WTC11 (cell line): Measurements from ENCODE around the gene GPC6. TPM values are rescaled to one million over a fixed set of nuclear protein-coding genes. Genes with fewer than 3 reads are reported as not detected.

Experiments used
- ATAC-seq: fragments of 200-7000 bp; cut with Tn5 transposase; 2 replicates; pipeline ENCODE4 v1.10.0; 2021; ENCODE audit warnings: mild to moderate bottlenecking, moderate library complexity
- CTCF ChIA-PET: fragments of 300-600 bp; sonication (Branson Sonifier 250); formaldehyde crosslinking; loops from one replicate; lab custom pipeline; 2021; ENCODE audit warnings: antibody characterized with exemption; lab: Charles Lee
- POLR2A ChIA-PET: fragments of 350-600 bp; sonication (Branson Sonifier 250); formaldehyde crosslinking; loops from one replicate; lab custom pipeline; 2021; ENCODE audit warnings: antibody characterized with exemption; lab: Charles Lee
- DNase-seq: peaks from one replicate; pipeline ENCODE4 v3.0.0; 2021; ENCODE audit warnings: low spot score
- H3K27ac Mint-ChIP-seq: 2 replicates; pipeline ENCODE4 v1.8.0; 2021; ENCODE audit warnings: mixed read lengths
- H3K27me3 Mint-ChIP-seq: 2 replicates; pipeline ENCODE4 v1.8.0; 2021; ENCODE audit warnings: low read depth, mild to moderate bottlenecking, moderate library complexity, mixed read lengths
- H3K36me3 Mint-ChIP-seq: 2 replicates; pipeline ENCODE4 v1.8.0; 2021; ENCODE audit warnings: mixed read lengths
- H3K4me1 Mint-ChIP-seq: 2 replicates; pipeline ENCODE4 v1.8.0; 2022; ENCODE audit warnings: mixed read lengths
- H3K4me3 Mint-ChIP-seq: 2 replicates; pipeline ENCODE4 v1.8.0; 2021; ENCODE audit warnings: mild to moderate bottlenecking, moderate library complexity, mixed read lengths
- H3K9me3 Mint-ChIP-seq: 2 replicates; pipeline ENCODE4 v1.8.0; 2021; ENCODE audit warnings: mixed read lengths
- ARID4B ChIP-seq: sonication (generic); formaldehyde crosslinking; IDR thresholded peaks from 2 replicates; pipeline ENCODE4 v1.8.0; 2023; ENCODE audit warnings: missing genetic modification reagents, mild to moderate bottlenecking, borderline replicate concordance
- ERG ChIP-seq: fragments of 250-450 bp; sonication (Bioruptor Pico); IDR thresholded peaks from 2 replicates; pipeline ENCODE4 v1.8.0; 2021; ENCODE audit warnings: mild to moderate bottlenecking
- HMGA2 ChIP-seq: fragments of 250-450 bp; sonication (Bioruptor Pico); IDR thresholded peaks from 2 replicates; pipeline ENCODE4 v1.4.0; 2021; ENCODE audit warnings: mild to moderate bottlenecking, moderate library complexity
- HMGXB4 ChIP-seq: sonication (generic); formaldehyde crosslinking; IDR thresholded peaks from 2 replicates; pipeline ENCODE4 v1.8.1; 2023; ENCODE audit warnings: mild to moderate bottlenecking, moderate library complexity, missing genetic modification reagents
- PRDM15 ChIP-seq: sonication (generic); formaldehyde crosslinking; IDR thresholded peaks from 2 replicates; pipeline ENCODE4 v1.8.0; 2022; ENCODE audit warnings: missing genetic modification reagents
- SMAD4 ChIP-seq: sonication (generic); formaldehyde crosslinking; IDR thresholded peaks from 2 replicates; pipeline ENCODE4 v1.8.0; 2022; ENCODE audit warnings: mild to moderate bottlenecking, missing genetic modification reagents
- ZNF121 ChIP-seq: sonication (generic); formaldehyde crosslinking; IDR thresholded peaks from 2 replicates; pipeline ENCODE4 v1.8.0; 2023; ENCODE audit warnings: missing genetic modification reagents
- total RNA-seq: library from RNA; stranded (reverse); gene quantifications from 3 replicates; pipeline ENCODE4 v1.2.3, GENCODE V29; 2021
- TF ChIP-seq, protein P1 (sequence below): sonication (generic); formaldehyde crosslinking; IDR thresholded peaks from 2 replicates; pipeline ENCODE4 v1.8.0; 2022; ENCODE audit warnings: mild to moderate bottlenecking, missing genetic modification reagents
- TF ChIP-seq, protein P2 (sequence below): sonication (generic); formaldehyde crosslinking; IDR thresholded peaks from 2 replicates; pipeline ENCODE4 v1.8.1; 2023; ENCODE audit warnings: mild to moderate bottlenecking, missing genetic modification reagents

The GPC6 gene
- total RNA-seq, 1 experiment from 2014 or later: 19.5 TPM

DNA sequence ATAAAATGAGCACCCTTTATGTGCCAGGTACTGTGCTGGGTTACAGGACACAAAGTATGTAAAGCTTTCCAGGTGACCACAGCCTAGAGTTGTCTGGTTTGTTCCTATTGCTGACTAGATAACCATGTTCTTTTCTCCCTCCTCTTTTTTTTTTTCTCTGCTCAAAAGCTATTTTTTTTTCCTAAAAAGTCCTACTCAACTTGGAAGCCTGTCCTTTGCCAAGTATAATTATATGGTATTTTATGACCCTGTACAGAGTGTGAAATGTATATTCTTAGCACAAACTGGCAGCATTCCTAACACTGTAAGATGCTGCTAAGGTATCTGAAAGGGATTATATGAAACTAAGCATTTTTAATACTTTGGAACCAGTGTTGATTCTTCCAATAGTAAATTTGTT is 171.0 kb downstream of the GPC6 start:
- Mint-ChIP-seq H3K4me1 (peaks cover 31% of the 10 kb centered on the region), H3K4me3 (no peak overlapping the region), H3K27ac (no peak overlapping the region), H3K9me3 (peaks cover 10% of the 10 kb centered on the region), H3K36me3 (no peaks in the 10 kb centered on the region), H3K27me3 (no peaks in the 10 kb centered on the region)
- CTCF ChIA-PET: no interaction called here
- ATAC-seq (no peak), DNase-seq (no peak)
- POLR2A ChIA-PET: no interaction called here
- no peak for TF ChIP-seq HMGA2 (CRISPR knock-in tag)

- Mint-ChIP-seq H3K4me3 (no peak overlapping the region), H3K4me1 (peaks cover 31% of the 10 kb centered on the region), H3K27ac (0 out of 2 replicates have a peak overlapping the region, but pooled peaks have one; percentile 10), H3K27me3 (no peaks in the 10 kb centered on the region), H3K9me3 (peaks cover 10% of the 10 kb centered on the region), H3K36me3 (no peaks in the 10 kb centered on the region)
- ChIA-PET POLR2A (no interaction called here), CTCF (no interaction called here)
- TF ChIP-seq ERG (no peak), SMAD4 (CRISPR knock-in tag) (no peak), PRDM15 (CRISPR knock-in tag) (no peak)
- TF ChIP-seq, protein P1, sequence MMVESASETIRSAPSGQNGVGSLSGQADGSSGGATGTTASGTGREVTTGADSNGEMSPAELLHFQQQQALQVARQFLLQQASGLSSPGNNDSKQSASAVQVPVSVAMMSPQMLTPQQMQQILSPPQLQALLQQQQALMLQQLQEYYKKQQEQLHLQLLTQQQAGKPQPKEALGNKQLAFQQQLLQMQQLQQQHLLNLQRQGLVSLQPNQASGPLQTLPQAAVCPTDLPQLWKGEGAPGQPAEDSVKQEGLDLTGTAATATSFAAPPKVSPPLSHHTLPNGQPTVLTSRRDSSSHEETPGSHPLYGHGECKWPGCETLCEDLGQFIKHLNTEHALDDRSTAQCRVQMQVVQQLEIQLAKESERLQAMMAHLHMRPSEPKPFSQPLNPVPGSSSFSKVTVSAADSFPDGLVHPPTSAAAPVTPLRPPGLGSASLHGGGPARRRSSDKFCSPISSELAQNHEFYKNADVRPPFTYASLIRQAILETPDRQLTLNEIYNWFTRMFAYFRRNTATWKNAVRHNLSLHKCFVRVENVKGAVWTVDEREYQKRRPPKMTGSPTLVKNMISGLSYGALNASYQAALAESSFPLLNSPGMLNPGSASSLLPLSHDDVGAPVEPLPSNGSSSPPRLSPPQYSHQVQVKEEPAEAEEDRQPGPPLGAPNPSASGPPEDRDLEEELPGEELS: no peak
- TF ChIP-seq, protein P2, sequence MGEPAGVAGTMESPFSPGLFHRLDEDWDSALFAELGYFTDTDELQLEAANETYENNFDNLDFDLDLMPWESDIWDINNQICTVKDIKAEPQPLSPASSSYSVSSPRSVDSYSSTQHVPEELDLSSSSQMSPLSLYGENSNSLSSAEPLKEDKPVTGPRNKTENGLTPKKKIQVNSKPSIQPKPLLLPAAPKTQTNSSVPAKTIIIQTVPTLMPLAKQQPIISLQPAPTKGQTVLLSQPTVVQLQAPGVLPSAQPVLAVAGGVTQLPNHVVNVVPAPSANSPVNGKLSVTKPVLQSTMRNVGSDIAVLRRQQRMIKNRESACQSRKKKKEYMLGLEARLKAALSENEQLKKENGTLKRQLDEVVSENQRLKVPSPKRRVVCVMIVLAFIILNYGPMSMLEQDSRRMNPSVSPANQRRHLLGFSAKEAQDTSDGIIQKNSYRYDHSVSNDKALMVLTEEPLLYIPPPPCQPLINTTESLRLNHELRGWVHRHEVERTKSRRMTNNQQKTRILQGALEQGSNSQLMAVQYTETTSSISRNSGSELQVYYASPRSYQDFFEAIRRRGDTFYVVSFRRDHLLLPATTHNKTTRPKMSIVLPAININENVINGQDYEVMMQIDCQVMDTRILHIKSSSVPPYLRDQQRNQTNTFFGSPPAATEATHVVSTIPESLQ (CRISPR knock-in tag): no peak
- DNase-seq (no peak), ATAC-seq (no peak)
Measured at GRCh38 chr13:93398167-93399035, 171.8 kb downstream of the GPC6 start.

GRCh38 chr13:93399212-93399611 is 172.6 kb downstream of the GPC6 start:
- no peak overlapping the region for H3K4me3 Mint-ChIP-seq
- peaks cover 31% of the 10 kb centered on the region for H3K4me1 Mint-ChIP-seq
- CTCF ChIA-PET: no interaction called here
- H3K27ac Mint-ChIP-seq: no peak overlapping the region
- H3K9me3 Mint-ChIP-seq: peaks cover 10% of the 10 kb centered on the region
- no peaks in the 10 kb centered on the region for H3K36me3 Mint-ChIP-seq
- no peak for DNase-seq
- no peaks in the 10 kb centered on the region for H3K27me3 Mint-ChIP-seq
- POLR2A ChIA-PET: no interaction called here
- no peak for ATAC-seq
- TF ChIP-seq HMGXB4 (CRISPR knock-in tag) (no peak), ARID4B (CRISPR knock-in tag) (no peak), ZNF121 (no peak)
- TF ChIP-seq, protein P1: no peak
